ENCODE measurements around the gene COQ4. TPM values are rescaled to one million over a fixed set of nuclear protein-coding genes. Genes with fewer than 3 reads are reported as not detected.

COQ4 gene
- total RNA-seq, 4 donors from 2014 or later, result 90.8 to 117 (median 109) TPM

DNA sequence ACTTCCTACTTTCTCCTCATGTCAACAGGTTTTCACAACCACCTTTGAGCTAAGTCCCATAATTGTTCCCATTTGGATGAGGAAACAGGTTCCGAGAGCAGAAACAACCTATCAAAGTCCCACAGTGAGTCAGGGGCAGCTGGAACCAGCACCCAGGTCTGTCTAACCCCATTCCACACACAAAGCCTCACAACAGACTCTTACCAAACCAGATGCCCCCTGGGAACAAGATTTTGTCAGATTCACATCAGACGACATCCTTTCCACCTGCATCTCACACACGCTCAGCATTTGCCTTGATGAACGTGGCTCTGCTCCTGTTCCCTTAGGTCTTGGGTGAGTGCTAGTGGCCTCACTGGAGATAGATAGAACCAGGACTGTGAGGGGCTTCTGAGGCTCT lies 29.5 kb upstream of the COQ4 start:
- H3K36me3 ChIP-seq, result no peaks in the 10 kb centered on the region
- 89 to 100% methylated on average over 2 to 4 of the region's 4 CpGs for WGBS, 2 donors (ENCODE audit: low coverage in 1 of 2)
- no peak for DNase-seq
- H3K27ac ChIP-seq, result no peak overlapping the region
- no peak for TF ChIP-seq POLR2A (IDR thresholded peaks at IDR 0.05)
- H3K9me3 ChIP-seq, result no peaks in the 10 kb centered on the region
- intact Hi-C loops (cut with DNase I; ENCODE audit: low total_unique reads) (no loop called here), in situ Hi-C loops (cut with MboI; ENCODE audit: low pct_ligation_motif_present in 1 of 4, low pct_unique_long_range_greater_than_20kb in 1 of 4, low sequenced_read_pairs in 3 of 4) (no loop called here)
- H3K4me1 ChIP-seq, result peaks cover 10 to 22% (median 20%) of the 10 kb centered on the region in 4 donors
- no peaks in the 10 kb centered on the region for H3K27me3 ChIP-seq
- H3K4me3 ChIP-seq, result no peak overlapping the region

DNA sequence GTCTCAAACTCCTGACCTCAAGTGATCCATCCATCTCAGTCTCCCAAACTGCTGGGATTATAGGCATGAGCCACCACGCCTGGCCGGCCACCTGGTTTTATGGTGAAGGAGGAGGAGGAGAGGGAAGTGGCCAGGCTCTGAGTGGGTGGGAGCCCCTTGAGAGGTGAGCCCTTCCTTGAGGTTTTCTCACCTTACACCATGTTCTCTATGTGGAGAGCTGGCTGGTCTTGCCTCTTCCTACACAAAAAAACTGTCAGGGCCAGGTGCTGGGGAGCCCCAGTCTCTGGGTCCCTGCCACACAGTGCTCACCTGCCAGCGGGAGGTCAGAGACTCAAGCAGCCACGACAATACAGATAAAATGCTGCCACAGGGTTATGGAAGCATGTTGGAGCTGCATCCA lies 28.5 kb upstream of the COQ4 start:
- Histone ChIP-seq H3K27ac (no peak overlapping the region), H3K36me3 (no peaks in the 10 kb centered on the region), H3K27me3 (no peaks in the 10 kb centered on the region), H3K9me3 (no peaks in the 10 kb centered on the region), H3K4me1 (peaks cover 10 to 27% (median 21%) of the 10 kb centered on the region in 4 donors), H3K4me3 (no peak overlapping the region)
- no peak for DNase-seq
- 76% methylated on average over 4 of the region's 4 CpGs; no CpG with 5 or more reads in 1 of the 2 donors for WGBS, 2 donors (ENCODE audit: low coverage in 1 of 2)
- intact Hi-C loops (cut with DNase I; ENCODE audit: low total_unique reads), result no loop called here
- in situ Hi-C loops (cut with MboI; ENCODE audit: low pct_ligation_motif_present in 1 of 4, low pct_unique_long_range_greater_than_20kb in 1 of 4, low sequenced_read_pairs in 3 of 4), result no loop called here
- TF ChIP-seq POLR2AphosphoS5 (IDR thresholded peaks at IDR 0.05) (no peak), EP300 (IDR thresholded peaks at IDR 0.05; ENCODE audit: low read depth) (no peak), POLR2A (IDR thresholded peaks at IDR 0.05) (no peak)
- TF ChIP-seq, protein P1, sequence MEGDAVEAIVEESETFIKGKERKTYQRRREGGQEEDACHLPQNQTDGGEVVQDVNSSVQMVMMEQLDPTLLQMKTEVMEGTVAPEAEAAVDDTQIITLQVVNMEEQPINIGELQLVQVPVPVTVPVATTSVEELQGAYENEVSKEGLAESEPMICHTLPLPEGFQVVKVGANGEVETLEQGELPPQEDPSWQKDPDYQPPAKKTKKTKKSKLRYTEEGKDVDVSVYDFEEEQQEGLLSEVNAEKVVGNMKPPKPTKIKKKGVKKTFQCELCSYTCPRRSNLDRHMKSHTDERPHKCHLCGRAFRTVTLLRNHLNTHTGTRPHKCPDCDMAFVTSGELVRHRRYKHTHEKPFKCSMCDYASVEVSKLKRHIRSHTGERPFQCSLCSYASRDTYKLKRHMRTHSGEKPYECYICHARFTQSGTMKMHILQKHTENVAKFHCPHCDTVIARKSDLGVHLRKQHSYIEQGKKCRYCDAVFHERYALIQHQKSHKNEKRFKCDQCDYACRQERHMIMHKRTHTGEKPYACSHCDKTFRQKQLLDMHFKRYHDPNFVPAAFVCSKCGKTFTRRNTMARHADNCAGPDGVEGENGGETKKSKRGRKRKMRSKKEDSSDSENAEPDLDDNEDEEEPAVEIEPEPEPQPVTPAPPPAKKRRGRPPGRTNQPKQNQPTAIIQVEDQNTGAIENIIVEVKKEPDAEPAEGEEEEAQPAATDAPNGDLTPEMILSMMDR (IDR thresholded peaks at IDR 0.05), result no peak

DNA sequence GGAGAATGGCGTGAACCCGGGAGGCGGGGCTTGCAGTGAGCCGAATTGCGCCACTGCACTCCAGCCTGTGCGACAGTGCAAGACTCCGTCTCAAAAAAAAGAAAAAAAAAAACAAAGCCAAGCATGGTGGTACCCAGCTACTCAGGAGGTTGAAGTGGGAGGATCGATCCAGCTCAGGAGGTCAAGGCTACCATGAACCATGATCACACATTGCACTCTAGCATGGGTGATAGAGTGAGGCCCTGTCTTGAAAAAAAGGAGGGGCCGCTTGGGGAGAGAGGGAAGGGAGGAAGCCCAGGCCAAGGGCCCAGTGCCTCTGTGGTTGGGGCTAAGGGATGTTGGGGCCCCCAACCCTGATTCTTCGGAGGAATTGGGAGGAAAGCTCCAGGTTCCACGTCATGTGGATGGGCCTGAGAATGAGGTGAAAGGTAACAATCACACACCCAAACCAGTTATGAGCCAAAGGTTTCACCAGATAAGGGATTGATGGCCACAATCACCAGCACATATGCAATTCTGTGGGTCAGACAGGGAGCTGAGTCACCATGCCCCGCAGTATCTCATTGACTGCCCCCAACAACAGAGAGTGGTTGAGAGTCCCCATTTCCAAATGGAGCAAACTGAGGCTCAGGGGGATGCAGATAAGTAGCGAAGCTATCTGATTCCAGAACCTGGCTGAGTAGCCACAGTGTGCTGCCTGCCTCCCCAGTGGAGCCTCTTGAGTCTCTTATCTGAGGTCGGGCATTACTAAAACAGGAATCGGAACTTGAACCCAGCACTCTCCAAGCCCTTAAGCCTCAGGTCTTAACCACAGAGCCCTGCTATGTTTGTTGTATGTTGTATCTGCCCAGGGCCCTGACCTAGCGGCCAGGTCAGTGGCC lies 26.1 kb upstream of the COQ4 start:
- intact Hi-C loops (cut with DNase I; ENCODE audit: low total_unique reads), result no loop called here
- TF ChIP-seq POLR2AphosphoS5 (IDR thresholded peaks at IDR 0.05) (peak in 2 of 3 donors; percentile 40 to 75), EP300 (IDR thresholded peaks at IDR 0.05; ENCODE audit: low read depth) (no peak), POLR2A (IDR thresholded peaks at IDR 0.05) (no peak)
- TF ChIP-seq, protein P1 (IDR thresholded peaks at IDR 0.05), result no peak
- H3K36me3 ChIP-seq, result no peaks in the 10 kb centered on the region
- H3K9me3 ChIP-seq, result no peaks in the 10 kb centered on the region
- in situ Hi-C loops (cut with MboI; ENCODE audit: low pct_ligation_motif_present in 1 of 4, low pct_unique_long_range_greater_than_20kb in 1 of 4, low sequenced_read_pairs in 3 of 4), result no loop called here
- DNase-seq, result peak; percentile 62
- H3K27ac ChIP-seq, result peak overlapping the region; percentile 68 to 77 (median 72)
- H3K4me1 ChIP-seq, result peaks cover 10 to 30% (median 21%) of the 10 kb centered on the region in 4 donors
- no peak overlapping the region for H3K4me3 ChIP-seq
- WGBS, 2 donors (ENCODE audit: low coverage in 1 of 2), result 85% methylated on average over 4 to 16 of the region's 16 CpGs
- H3K27me3 ChIP-seq, result no peaks in the 10 kb centered on the region

DNA sequence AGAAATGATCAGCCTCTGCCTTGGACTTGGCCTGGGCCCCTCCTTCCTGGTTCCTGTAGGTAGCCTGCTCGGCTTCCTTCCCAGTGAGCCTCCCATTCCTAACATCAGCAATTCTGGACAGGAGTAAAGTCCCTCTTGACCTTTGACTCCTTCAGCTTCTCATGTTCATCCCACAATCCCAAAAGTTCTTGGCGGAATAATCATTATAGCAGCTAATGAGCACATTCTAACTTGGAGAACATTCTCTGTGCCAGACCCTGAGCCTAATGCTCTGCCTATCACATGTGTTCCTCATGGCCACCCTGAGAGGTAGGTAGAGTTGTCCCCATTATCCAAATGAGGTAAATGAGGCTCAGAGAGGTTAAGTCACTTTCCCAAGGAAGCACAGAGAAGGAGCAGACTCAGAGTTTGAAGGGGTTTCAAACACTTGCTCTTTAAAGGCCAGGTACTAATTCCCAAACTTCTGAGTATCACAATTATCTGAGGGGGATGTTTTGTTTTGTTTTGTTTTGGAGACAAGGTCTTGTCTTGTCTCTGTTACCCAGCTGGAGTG lies 25.3 kb upstream of the COQ4 start:
- peak overlapping the region; percentile 68 to 77 (median 72) for H3K27ac ChIP-seq
- peaks cover 10 to 30% (median 21%) of the 10 kb centered on the region in 4 donors for H3K4me1 ChIP-seq
- no peaks in the 10 kb centered on the region for H3K27me3 ChIP-seq
- intact Hi-C loops (cut with DNase I; ENCODE audit: low total_unique reads) (no loop called here), in situ Hi-C loops (cut with MboI; ENCODE audit: low pct_ligation_motif_present in 1 of 4, low pct_unique_long_range_greater_than_20kb in 1 of 4, low sequenced_read_pairs in 3 of 4) (no loop called here)
- no peak overlapping the region for H3K4me3 ChIP-seq
- H3K36me3 ChIP-seq, result no peaks in the 10 kb centered on the region
- TF ChIP-seq, protein P1 (IDR thresholded peaks at IDR 0.05), result no peak
- TF ChIP-seq POLR2AphosphoS5 (IDR thresholded peaks at IDR 0.05), result no peak
- no peak for TF ChIP-seq POLR2A (IDR thresholded peaks at IDR 0.05)
- no peak for TF ChIP-seq EP300 (IDR thresholded peaks at IDR 0.05; ENCODE audit: low read depth)
- no peaks in the 10 kb centered on the region for H3K9me3 ChIP-seq
- 89% methylated on average over 2 of the region's 2 CpGs; no CpG with 5 or more reads in 1 of the 2 donors for WGBS, 2 donors (ENCODE audit: low coverage in 1 of 2)
- no peak for DNase-seq
